Measurements from ENCODE around the gene ZNF343.

- TF ChIP-seq CTCF (conservative IDR thresholded peaks at IDR 0.05 in 1 of 2, IDR thresholded peaks at IDR 0.05 in 1 of 2; ENCODE audit: extremely low read depth in 1 of 2, insufficient read depth in 1 of 2, low read depth in 1 of 2, low read length in 2 of 2) = no peak
- no peak for TF ChIP-seq EZH2 (IDR thresholded peaks at IDR 0.05; ENCODE audit: borderline replicate concordance, low read length)
Observed at GRCh38 chr20:2463616-2464365, 44.9 kb downstream of the ZNF343 start.

Measured in mammary epithelial cell (primary cell).